Upper lobe of right lung (tissue), 1 donor: ENCODE data around the gene MGLL. TPM values are rescaled to one million over a fixed set of nuclear protein-coding genes. Genes with fewer than 3 reads are reported as not detected.

Experiments used
- ATAC-seq: fragments of 200-7000 bp; cut with Tn5 transposase; one replicate; pipeline ENCODE4 v1.9.1; 2020; ENCODE audit warnings: mild to moderate bottlenecking, moderate library complexity
- DNase-seq: peaks from one replicate; pipeline ENCODE4 v3.0.0-alpha.2; 2020
- H3K27ac ChIP-seq: fragments of 200-600 bp; one replicate; pipeline ENCODE4 v1.8.0; 2022
- H3K27me3 ChIP-seq: fragments of 200-600 bp; one replicate; pipeline ENCODE4 v1.8.0; 2022; ENCODE audit warnings: mild to moderate bottlenecking
- H3K36me3 ChIP-seq: fragments of 200-600 bp; one replicate; pipeline ENCODE4 v1.8.0; 2022
- H3K4me1 ChIP-seq: fragments of 200-600 bp; one replicate; pipeline ENCODE4 v1.8.0; 2022
- H3K4me3 ChIP-seq: fragments of 200-600 bp; one replicate; pipeline ENCODE4 v1.8.0; 2022; ENCODE audit warnings: mild to moderate bottlenecking
- H3K9me3 ChIP-seq: fragments of 200-600 bp; one replicate; pipeline ENCODE4 v1.8.0; 2022
- CTCF ChIP-seq: fragments of 200-600 bp; IDR thresholded peaks from one replicate; pipeline ENCODE4 v1.8.0; 2022; ENCODE audit warnings: antibody characterized with exemption
- intact Hi-C: fragments of 100-400 bp; cut with DNase I; formaldehyde crosslinking; loops from one replicate; pipeline ENCODE4 v1.11.0; 2022
- total RNA-seq: library from RNA; stranded (reverse); fragmentation: NEBNext Ultra II Directional; extraction: Animal tissue kit (Norgen Biotek cat#: 25700); gene quantifications from one replicate; pipeline ENCODE4 v1.2.1, GENCODE V29; 2021
- donor health status: DM: no; HTN: yes; CAD: no; lungs with severe emphysema.

MGLL gene
- total RNA-seq, 1 donor from 2014 or later = 194 TPM

GRCh38 chr3:127674101-127674721 is 148.1 kb downstream of the MGLL start:
- H3K9me3 ChIP-seq = no peaks in the 10 kb centered on the region
- intact Hi-C loops = no loop called here
- TF ChIP-seq CTCF = no peak
- peak overlapping the region; percentile 56 for H3K27ac ChIP-seq
- H3K4me3 ChIP-seq = peak overlapping the region; percentile 91
- peaks cover 21% of the 10 kb centered on the region for H3K36me3 ChIP-seq
- DNase-seq (peak; percentile 53), ATAC-seq (no peak)
- H3K27me3 ChIP-seq = no peaks in the 10 kb centered on the region
- peaks cover 13% of the 10 kb centered on the region for H3K4me1 ChIP-seq

- Histone ChIP-seq H3K27ac (peak overlapping the region; percentile 56), H3K27me3 (no peaks in the 10 kb centered on the region), H3K9me3 (no peaks in the 10 kb centered on the region), H3K4me1 (peaks cover 13% of the 10 kb centered on the region), H3K36me3 (peaks cover 21% of the 10 kb centered on the region), H3K4me3 (peak overlapping the region; percentile 91)
- TF ChIP-seq CTCF = no peak
- DNase-seq = peak; percentile 84
- intact Hi-C loops = no loop called here
- peak; percentile 59 for ATAC-seq
Observed at GRCh38 chr3:127673191-127674100, 148.9 kb downstream of the MGLL start.

- Histone ChIP-seq H3K9me3 (no peaks in the 10 kb centered on the region), H3K4me3 (peak within 1 kb of the TSS; percentile 91), H3K27me3 (no peaks in the 10 kb centered on the region), H3K36me3 (peaks cover 14% of the 10 kb centered on the region), H3K4me1 (peaks cover 13% of the 10 kb centered on the region), H3K27ac (peak within 1 kb of the TSS; percentile 95)
- DNase-seq (peak; percentile 96), ATAC-seq (peak; percentile 90)
- no peak for TF ChIP-seq CTCF
- intact Hi-C loops = no loop called here
Observed at GRCh38 chr3:127672429-127673190, 149.7 kb downstream of the MGLL start, which contains the start of gene ABTB1. Gene ABTB1, plus strand, starts transcription at chr3:127672952. Its CDS starts 74 bp downstream, at chr3:127673026.

- peak overlapping the region; percentile 95 for H3K27ac ChIP-seq
- no peaks in the 10 kb centered on the region for H3K27me3 ChIP-seq
- intact Hi-C loops = no loop called here
- peaks cover 6% of the 10 kb centered on the region for H3K36me3 ChIP-seq
- H3K4me1 ChIP-seq = peaks cover 13% of the 10 kb centered on the region
- no peak for TF ChIP-seq CTCF
- DNase-seq = peak; percentile 72
- H3K4me3 ChIP-seq = peak overlapping the region; percentile 91
- peak; percentile 18 for ATAC-seq
- H3K9me3 ChIP-seq = no peaks in the 10 kb centered on the region
Observed at GRCh38 chr3:127671523-127672428, 150.5 kb downstream of the MGLL start.
